Measurements from ENCODE around the gene SEMA3A. TPM values are rescaled to one million over a fixed set of nuclear protein-coding genes. Genes with fewer than 3 reads are reported as not detected.

Gene SEMA3A
- total RNA-seq, 2 experiments from 2014 or later: 0.50 to 0.60 TPM

DNA sequence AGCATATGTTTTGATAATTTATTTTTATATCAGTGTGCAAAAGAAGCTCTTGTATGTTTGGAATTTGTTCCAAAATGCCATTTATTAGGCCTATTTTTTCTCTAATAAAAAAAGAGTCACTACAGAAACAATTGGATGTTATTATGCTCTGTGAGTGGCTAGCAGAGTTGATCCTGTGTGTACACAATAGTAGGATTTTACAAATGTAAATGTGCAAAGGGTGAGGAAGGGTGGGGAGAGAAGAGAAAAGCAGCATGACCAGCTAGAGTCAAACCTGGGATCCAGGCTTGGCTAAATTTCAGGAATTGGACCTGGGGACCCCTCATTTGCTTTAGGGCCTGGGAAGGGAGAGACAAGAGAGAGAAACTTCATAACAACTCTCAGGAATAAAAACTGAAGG, 32.5 kb downstream of the SEMA3A start:
- Histone ChIP-seq H3K9me3 (ENCODE audit: control insufficient read depth in 1 of 2, insufficient read depth in 1 of 2, low read length in 2 of 2) (peaks cover 0 to 4% of the 10 kb centered on the region in 2 experiments), H3K36me3 (ENCODE audit: insufficient read depth, low read length) (no peaks in the 10 kb centered on the region), H3K4me1 (ENCODE audit: insufficient read depth, low read length) (no peaks in the 10 kb centered on the region), H3K27ac (ENCODE audit: low read depth in 1 of 2, low read length in 2 of 2) (no peak overlapping the region), H3K4me3 (ENCODE audit: low read length) (no peak overlapping the region), H3K27me3 (ENCODE audit: control insufficient read depth in 1 of 2, insufficient read depth in 2 of 2, low read length in 2 of 2) (no peaks in the 10 kb centered on the region)
- Mint-ChIP-seq H3K27me3 (no peaks in the 10 kb centered on the region), H3K4me1 (ENCODE audit: low read depth) (no peaks in the 10 kb centered on the region), H3K9me3 (no peaks in the 10 kb centered on the region), H3K27ac (no peak overlapping the region), H3K36me3 (ENCODE audit: low read depth) (no peaks in the 10 kb centered on the region), H3K4me3 (no peak overlapping the region)
- TF ChIP-seq, protein P1, sequence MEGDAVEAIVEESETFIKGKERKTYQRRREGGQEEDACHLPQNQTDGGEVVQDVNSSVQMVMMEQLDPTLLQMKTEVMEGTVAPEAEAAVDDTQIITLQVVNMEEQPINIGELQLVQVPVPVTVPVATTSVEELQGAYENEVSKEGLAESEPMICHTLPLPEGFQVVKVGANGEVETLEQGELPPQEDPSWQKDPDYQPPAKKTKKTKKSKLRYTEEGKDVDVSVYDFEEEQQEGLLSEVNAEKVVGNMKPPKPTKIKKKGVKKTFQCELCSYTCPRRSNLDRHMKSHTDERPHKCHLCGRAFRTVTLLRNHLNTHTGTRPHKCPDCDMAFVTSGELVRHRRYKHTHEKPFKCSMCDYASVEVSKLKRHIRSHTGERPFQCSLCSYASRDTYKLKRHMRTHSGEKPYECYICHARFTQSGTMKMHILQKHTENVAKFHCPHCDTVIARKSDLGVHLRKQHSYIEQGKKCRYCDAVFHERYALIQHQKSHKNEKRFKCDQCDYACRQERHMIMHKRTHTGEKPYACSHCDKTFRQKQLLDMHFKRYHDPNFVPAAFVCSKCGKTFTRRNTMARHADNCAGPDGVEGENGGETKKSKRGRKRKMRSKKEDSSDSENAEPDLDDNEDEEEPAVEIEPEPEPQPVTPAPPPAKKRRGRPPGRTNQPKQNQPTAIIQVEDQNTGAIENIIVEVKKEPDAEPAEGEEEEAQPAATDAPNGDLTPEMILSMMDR (IDR thresholded peaks at IDR 0.05): no peak
- ATAC-seq (ENCODE audit: poor library complexity): no peak
- intact Hi-C loops (cut with DNase I, micrococcal nuclease): no loop called here
- CTCF ChIA-PET: interaction anchor here (1.4 kb wide), 1 partner anchor 8 kb away, joined by 3 read pairs; no protein-coding TSS in a partner anchor
- DNase-seq: no peak
- POLR2A ChIA-PET: no interaction called here

DNA sequence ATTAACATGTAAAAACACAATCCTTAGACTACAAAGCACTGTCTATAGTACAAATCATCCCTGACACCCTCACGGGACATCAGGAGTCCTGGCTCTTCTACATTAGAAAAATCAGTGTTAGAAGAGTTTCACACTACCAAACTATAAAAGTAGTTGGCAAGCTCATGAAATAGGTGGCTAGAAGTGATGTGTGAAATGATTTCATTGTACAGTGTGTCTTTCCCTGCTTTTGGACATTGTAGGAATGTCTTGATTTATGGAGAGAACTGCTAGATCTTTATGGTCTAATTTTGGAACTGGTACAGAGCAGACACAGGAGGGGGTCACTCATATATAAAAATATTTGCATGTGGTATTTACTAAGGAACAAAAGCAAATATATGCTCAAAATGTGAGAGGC, 33.2 kb downstream of the SEMA3A start:
- TF ChIP-seq, protein P1 (IDR thresholded peaks at IDR 0.05): no peak
- no peaks in the 10 kb centered on the region for H3K27me3 ChIP-seq (ENCODE audit: control insufficient read depth in 1 of 2, insufficient read depth in 2 of 2, low read length in 2 of 2)

DNA sequence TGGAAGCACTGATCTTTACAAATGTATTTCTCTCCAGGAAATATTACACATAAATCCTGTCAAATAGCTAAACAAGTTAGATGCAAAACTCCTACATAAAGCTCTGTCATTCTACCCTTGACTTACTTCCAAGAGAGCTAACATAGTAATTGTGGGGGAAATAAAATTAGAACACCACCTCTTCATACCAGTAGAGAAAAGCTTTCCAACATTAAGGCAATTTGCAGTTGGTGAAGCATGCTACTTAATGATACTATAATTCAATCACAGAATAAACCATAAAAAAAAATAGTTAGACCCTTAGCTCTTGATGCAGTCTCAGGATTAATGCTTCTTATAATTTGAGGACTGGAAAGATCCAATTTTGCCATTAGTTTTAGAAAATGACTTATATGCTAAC, 35.2 kb downstream of the SEMA3A start:
- H3K36me3 Mint-ChIP-seq (ENCODE audit: low read depth): no peaks in the 10 kb centered on the region
- Histone ChIP-seq H3K4me3 (ENCODE audit: low read length) (no peak overlapping the region), H3K4me1 (ENCODE audit: insufficient read depth, low read length) (no peaks in the 10 kb centered on the region), H3K9me3 (ENCODE audit: control insufficient read depth in 1 of 2, insufficient read depth in 1 of 2, low read length in 2 of 2) (peaks cover 0 to 4% of the 10 kb centered on the region in 2 experiments), H3K36me3 (ENCODE audit: insufficient read depth, low read length) (no peaks in the 10 kb centered on the region), H3K27me3 (ENCODE audit: control insufficient read depth in 1 of 2, insufficient read depth in 2 of 2, low read length in 2 of 2) (no peaks in the 10 kb centered on the region), H3K27ac (ENCODE audit: low read depth in 1 of 2, low read length in 2 of 2) (no peak overlapping the region)
- no peaks in the 10 kb centered on the region for H3K27me3 Mint-ChIP-seq
- no peaks in the 10 kb centered on the region for H3K9me3 Mint-ChIP-seq
- no peak overlapping the region for H3K27ac Mint-ChIP-seq
- no peaks in the 10 kb centered on the region for H3K4me1 Mint-ChIP-seq (ENCODE audit: low read depth)
- DNase-seq (no peak), ATAC-seq (ENCODE audit: poor library complexity) (no peak)
- POLR2A ChIA-PET: no interaction called here
- CTCF ChIA-PET: no interaction called here
- H3K4me3 Mint-ChIP-seq: no peak overlapping the region
- intact Hi-C loops (cut with DNase I, micrococcal nuclease): no loop called here
- TF ChIP-seq, protein P1 (IDR thresholded peaks at IDR 0.05): no peak

More for the DNA sequence above, 33.2 kb downstream of the SEMA3A start:
- no peak for DNase-seq
- ATAC-seq (ENCODE audit: poor library complexity): no peak
- Histone ChIP-seq H3K9me3 (ENCODE audit: control insufficient read depth in 1 of 2, insufficient read depth in 1 of 2, low read length in 2 of 2) (peaks cover 0 to 4% of the 10 kb centered on the region in 2 experiments), H3K4me3 (ENCODE audit: low read length) (no peak overlapping the region), H3K27ac (ENCODE audit: low read depth in 1 of 2, low read length in 2 of 2) (no peak overlapping the region), H3K4me1 (ENCODE audit: insufficient read depth, low read length) (no peaks in the 10 kb centered on the region), H3K36me3 (ENCODE audit: insufficient read depth, low read length) (no peaks in the 10 kb centered on the region)
- no peaks in the 10 kb centered on the region for H3K4me1 Mint-ChIP-seq (ENCODE audit: low read depth)
- no peak overlapping the region for H3K27ac Mint-ChIP-seq
- H3K36me3 Mint-ChIP-seq (ENCODE audit: low read depth): no peaks in the 10 kb centered on the region
- ChIA-PET CTCF (interaction anchor here (0.7 to 1.4 kb wide), 2 partner anchors 9 to 30 kb away, joined by 3 read pairs; no protein-coding TSS in a partner anchor), POLR2A (no interaction called here)
- H3K27me3 Mint-ChIP-seq: no peaks in the 10 kb centered on the region
- intact Hi-C loops (cut with DNase I, micrococcal nuclease): no loop called here
- H3K9me3 Mint-ChIP-seq: no peaks in the 10 kb centered on the region
- no peak overlapping the region for H3K4me3 Mint-ChIP-seq

All from CD4-positive, alpha-beta T cell (primary cell).